Stimulated activated CD8-positive, alpha-beta memory T cell treated with anti-CD3 and anti-CD28 coated beads, Interleukin-12 subunit alpha, Interleukin-12 subunit beta, amount 100 ng/mL, for 24 hours (primary cell): ENCODE data around the gene NCAM1.

Experiments
- DNase-seq: peaks from one replicate; pipeline ENCODE4 v3.0.0-alpha.2; 2020; ENCODE audit errors: extremely low read depth

Gene NCAM1

GRCh38 chr11:113199866-113200265 lies 238.6 kb downstream of the NCAM1 start:
- DNase-seq, result no peak

DNA sequence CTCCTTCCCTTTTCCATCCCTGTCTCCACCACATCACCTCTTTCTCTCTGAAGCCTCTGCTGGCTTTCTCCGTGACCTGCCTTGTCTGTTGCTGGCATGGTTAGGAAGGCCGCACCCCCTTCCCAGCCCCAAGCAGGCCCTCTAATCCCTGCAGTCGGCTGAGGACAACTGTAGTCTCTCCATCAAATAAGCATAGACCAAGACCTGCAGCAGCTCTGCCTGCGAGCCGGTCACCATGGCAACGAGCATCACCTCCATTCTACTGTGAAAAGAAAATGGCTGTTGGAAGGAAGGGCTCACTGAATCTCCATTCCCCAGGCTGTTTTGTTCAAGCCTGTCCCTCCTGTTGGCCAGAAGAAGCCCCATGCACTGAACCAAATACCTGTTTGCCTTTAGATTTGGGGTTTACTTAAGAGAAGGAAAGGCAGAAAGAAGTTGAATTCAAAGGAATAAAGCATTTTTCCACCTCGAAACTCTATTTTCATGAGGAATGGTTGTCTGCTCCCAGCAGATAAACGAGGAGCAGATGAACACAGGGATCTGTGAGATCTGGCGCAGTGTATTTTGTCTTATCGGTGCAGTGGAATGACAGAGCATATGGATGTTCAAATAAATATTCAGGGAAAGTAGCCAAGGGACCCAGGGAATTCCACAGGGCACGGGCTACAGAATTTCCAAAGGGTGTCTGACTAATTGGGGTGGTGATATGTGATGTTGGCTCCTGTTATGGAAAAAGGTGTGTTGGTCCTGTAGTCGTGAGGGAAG lies 240.0 kb downstream of the NCAM1 start:
- no peak for DNase-seq

DNA sequence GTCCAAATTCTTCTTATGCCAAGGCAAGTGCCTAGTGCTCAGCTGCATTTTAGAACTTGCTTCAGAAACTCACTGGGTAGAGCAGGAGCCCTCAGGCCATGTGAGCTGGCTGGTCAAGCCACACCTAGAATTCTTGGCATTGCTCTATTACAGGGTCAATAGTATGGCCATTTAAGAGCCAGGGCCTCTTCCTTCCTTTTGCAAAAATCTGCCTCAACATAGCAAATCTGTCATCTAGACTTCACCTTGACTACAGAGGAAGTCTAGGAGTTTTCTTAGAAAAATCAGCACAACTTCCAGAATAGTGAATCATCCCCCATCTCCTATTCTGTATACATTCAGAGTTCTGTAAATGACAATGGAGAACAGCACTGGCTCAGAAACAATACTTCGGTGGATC lies 241.2 kb downstream of the NCAM1 start:
- no peak for DNase-seq

GRCh38 chr11:113203141-113203753 lies 242.0 kb downstream of the NCAM1 start:
- DNase-seq, result no peak

DNA sequence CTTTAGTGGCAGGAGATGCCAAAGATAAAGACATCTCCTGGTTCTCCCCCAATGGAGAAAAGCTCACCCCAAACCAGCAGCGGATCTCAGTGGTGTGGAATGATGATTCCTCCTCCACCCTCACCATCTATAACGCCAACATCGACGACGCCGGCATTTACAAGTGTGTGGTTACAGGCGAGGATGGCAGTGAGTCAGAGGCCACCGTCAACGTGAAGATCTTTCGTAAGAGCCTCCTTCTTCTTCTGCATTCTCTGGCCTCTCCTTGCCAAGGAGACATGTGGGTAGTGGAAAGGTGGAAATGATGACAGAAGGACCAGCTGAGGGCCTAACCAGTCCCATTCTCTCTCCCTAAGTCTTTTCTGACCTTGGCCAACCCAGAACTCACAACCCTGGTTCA lies 243.1 kb downstream of the NCAM1 start:
- DNase-seq, result no peak

- DNase-seq, result no peak
Observed at GRCh38 chr11:113213549-113213948, 252.3 kb downstream of the NCAM1 start.

DNA sequence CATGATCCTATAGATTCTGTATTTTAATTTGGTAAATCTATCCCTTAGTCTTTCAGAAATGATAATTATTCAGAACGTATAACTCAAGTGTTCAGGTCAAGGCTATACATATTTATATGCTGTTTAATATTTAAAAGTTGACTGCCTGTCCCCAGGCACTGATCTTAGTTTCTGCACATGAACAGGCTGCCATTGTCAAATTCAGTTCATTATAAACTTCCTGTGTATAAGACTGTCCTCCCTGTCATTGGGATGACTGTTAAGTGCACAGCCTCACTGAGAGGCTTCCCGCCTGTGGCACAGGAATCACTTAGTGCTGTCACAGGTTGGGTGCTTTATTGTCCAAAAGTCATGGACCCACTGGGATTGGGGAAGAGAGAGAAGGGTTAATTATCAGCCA lies 261.0 kb downstream of the NCAM1 start:
- no peak for DNase-seq

GRCh38 chr11:113234888-113235287 lies 273.7 kb downstream of the NCAM1 start:
- no peak for DNase-seq

DNA sequence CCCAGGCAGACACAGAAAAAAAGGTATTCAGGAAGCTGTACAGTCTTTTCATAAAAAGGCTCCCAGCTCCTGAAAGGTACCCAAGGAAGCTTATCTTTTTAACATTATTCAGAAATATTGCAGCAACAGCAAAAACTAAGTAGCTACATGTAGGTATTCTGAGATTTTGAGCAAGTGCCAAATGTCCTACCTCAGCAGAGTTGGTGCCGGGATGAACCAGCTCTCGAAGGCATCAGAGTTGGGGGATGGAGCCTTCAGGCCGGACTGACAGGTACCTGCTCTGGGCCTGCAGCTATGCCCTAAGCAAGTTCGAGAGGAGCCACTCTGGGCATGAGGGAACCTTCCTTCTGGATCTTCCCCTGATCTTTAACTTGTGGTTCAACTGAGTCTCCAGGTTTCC lies 276.0 kb downstream of the NCAM1 start:
- DNase-seq, result no peak

- DNase-seq, result no peak
Observed at GRCh38 chr11:113238721-113239120, 277.5 kb downstream of the NCAM1 start.

- DNase-seq, result no peak
Observed at GRCh38 chr11:113240389-113240788, 279.2 kb downstream of the NCAM1 start.

- no peak for DNase-seq
Observed at GRCh38 chr11:113240790-113241635, 279.8 kb downstream of the NCAM1 start.

GRCh38 chr11:113241636-113242054 lies 280.4 kb downstream of the NCAM1 start:
- DNase-seq, result no peak

DNA sequence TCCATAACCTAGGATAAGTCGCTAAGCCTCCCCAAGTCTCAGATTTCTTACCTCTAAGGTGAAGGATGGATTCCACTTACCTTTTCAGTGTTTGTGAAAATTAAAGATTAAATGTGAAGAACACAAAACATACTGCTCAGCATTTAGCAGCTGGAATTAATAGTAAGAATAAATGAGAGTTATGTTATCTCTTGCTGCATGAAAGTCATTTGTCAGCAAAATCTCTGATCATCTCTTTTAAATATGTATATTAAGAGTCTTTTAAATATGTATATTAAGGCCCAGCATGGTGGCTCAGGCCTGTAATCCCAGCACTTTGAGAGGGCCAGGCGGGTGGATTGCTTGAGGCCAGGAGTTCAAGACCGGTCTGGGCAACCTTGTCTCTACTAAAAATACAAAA lies 280.8 kb downstream of the NCAM1 start:
- DNase-seq, result no peak

GRCh38 chr11:113242767-113243397 lies 281.7 kb downstream of the NCAM1 start:
- no peak for DNase-seq

GRCh38 chr11:113243696-113244095 lies 282.5 kb downstream of the NCAM1 start:
- no peak for DNase-seq

- DNase-seq, result no peak
Observed at GRCh38 chr11:113245216-113245615, 284.0 kb downstream of the NCAM1 start.

- DNase-seq, result no peak
Observed at GRCh38 chr11:113247221-113247620, 286.0 kb downstream of the NCAM1 start.

DNA sequence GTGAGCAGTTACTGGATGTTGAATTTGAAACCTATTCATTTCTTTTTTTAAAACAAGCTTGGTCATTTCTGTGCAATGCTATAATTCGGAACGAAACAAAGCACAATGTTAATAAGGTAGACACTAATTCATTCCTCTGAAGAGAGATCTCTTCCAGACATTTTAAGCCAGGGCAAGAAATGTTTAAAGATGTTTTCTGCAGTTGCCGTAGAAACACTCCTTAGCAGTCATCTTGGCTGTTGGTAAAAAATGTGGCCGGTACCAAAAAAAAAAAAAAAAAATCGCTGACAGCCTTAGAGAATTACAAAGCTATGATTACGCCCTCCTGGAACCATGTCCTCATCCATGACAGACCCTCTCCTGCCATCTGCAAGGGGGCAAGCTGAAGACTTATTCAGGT lies 286.7 kb downstream of the NCAM1 start:
- DNase-seq, result no peak

GRCh38 chr11:113248702-113249490 lies 287.7 kb downstream of the NCAM1 start:
- no peak for DNase-seq

GRCh38 chr11:113249491-113249763 lies 288.2 kb downstream of the NCAM1 start:
- DNase-seq, result no peak

DNA sequence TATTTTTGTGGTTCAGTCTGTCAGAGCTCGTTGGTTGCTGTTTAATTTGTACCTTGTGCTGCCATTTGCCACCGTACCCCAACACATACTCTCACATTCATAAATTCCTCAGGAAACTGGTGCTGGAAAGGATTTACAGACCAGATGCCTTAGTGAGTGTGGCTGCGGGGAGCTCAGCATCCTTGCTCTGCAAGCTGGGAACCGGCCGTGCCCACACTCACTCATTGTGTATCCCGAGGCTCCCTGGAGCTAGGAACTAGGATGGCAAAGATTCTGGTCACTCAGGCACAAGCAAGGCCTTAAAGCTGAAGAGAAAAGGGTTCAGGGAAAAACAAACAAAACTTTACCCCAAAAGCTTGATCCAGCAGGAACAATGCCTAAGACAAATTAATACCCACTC lies 288.6 kb downstream of the NCAM1 start:
- no peak for DNase-seq
